ENCODE measurements around the gene CHI3L1. TPM values are rescaled to one million over a fixed set of nuclear protein-coding genes. Genes with fewer than 3 reads are reported as not detected.

Gene CHI3L1
- total RNA-seq, 2 donors from 2014 or later: not detected

DNA sequence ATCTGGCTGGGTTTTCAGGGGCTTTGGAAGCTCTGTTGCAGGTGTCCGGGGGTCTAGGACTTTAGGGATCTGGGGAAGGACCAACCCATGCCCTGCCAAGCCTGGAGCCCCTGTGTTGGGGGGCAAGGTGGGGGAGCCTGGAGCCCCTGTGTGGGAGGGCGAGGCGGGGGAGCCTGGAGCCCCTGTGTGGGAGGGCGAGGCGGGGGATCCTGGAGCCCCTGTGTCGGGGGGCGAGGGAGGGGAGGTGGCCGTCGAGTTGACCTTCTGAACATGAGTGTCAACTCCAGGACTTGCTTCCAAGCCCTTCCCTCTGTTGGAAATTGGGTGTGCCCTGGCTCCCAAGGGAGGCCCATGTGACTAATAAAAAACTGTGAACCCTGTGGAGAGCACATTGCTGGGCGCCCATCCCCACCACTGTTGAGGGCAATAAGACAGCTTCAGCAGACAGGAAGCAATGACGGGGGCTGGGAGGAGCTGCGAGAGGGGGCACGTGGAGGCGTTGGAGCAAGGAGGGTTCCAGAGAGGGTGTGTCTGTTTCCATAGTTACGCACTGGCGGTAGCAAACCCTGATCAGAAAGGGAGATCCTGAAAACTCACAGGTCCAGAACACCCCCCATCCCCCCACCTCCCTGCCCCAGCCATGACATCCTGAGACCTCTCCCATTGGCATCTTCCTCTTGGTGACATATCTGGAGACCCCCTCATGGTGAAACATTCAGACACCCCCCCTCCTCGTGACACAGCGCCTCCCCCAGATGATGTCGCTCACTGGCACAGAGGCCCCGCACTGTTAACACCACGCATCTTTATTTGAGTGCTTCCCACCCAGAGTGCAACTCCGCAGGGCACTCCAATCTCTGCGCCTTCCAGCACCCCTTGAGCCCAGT lies 19.2 kb downstream of the CHI3L1 start:
- no peak overlapping the region for H3K27ac Mint-ChIP-seq
- peaks cover 13% of the 10 kb centered on the region for H3K27me3 Mint-ChIP-seq (ENCODE audit: low read depth)
- H3K4me1 Mint-ChIP-seq (ENCODE audit: low read depth): no peaks in the 10 kb centered on the region
- no peak for DNase-seq
- no peaks in the 10 kb centered on the region for H3K9me3 Mint-ChIP-seq
- no peaks in the 10 kb centered on the region for H3K36me3 Mint-ChIP-seq (ENCODE audit: insufficient read depth in 2 of 2)
- H3K4me3 Mint-ChIP-seq: no peak overlapping the region
- no peak for ATAC-seq (replicated peaks in 1 of 2)

DNA sequence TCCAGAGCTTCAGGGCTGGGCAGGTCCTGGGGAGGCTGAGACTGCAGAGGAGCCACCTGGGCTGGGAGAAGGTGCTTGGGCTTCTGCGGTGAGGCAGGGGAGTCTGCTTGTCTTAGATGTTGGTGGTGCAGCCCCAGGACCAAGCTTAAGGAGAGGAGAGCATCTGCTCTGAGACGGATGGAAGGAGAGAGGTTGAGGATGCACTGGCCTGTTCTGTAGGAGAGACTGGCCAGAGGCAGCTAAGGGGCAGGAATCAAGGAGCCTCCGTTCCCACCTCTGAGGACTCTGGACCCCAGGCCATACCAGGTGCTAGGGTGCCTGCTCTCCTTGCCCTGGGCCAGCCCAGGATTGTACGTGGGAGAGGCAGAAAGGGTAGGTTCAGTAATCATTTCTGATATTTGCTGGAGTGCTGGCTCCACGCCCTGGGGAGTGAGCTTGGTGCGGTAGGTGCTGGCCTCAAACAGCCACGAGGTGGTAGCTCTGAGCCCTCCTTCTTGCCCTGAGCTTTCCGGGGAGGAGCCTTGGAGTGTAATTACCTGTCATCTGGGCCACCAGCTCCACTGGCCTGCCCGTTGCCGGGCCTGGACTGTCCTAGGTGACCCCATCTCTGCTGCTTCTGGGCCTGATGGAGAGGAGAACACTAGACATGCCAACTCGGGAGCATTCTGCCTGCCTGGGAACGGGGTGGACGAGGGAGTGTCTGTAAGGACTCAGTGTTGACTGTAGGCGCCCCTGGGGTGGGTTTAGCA lies 20.1 kb downstream of the CHI3L1 start:
- ATAC-seq (replicated peaks in 1 of 2): peak in 1 of 2 donors; percentile 24
- Mint-ChIP-seq H3K9me3 (no peaks in the 10 kb centered on the region), H3K4me1 (ENCODE audit: low read depth) (no peaks in the 10 kb centered on the region), H3K27me3 (ENCODE audit: low read depth) (peaks cover 13% of the 10 kb centered on the region), H3K27ac (no peak overlapping the region), H3K36me3 (ENCODE audit: insufficient read depth in 2 of 2) (no peaks in the 10 kb centered on the region), H3K4me3 (no peak overlapping the region)
- no peak for DNase-seq

DNA sequence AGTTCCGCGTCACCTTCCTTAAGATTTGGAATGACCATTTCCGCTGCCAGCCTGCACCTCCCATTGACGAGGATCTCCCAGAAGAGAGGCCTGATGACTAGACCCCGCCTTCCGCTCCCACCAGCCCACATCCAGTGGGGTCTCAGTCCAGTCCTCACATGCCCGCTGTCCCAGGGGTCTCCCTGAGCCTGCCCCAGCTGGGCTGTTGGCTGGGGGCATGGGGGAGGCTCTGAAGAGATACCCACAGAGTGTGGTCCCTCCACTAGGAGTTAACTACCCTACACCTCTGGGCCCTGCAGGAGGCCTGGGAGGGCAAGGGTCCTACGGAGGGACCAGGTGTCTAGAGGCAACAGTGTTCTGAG lies 20.7 kb downstream of the CHI3L1 start:
- DNase-seq: no peak
- H3K4me1 Mint-ChIP-seq (ENCODE audit: low read depth): no peaks in the 10 kb centered on the region
- no peaks in the 10 kb centered on the region for H3K9me3 Mint-ChIP-seq
- H3K27me3 Mint-ChIP-seq (ENCODE audit: low read depth): peaks cover 13% of the 10 kb centered on the region
- no peak overlapping the region for H3K27ac Mint-ChIP-seq
- H3K4me3 Mint-ChIP-seq: no peak overlapping the region
- H3K36me3 Mint-ChIP-seq (ENCODE audit: insufficient read depth in 2 of 2): no peaks in the 10 kb centered on the region
- no peak for ATAC-seq (replicated peaks in 1 of 2)

DNA sequence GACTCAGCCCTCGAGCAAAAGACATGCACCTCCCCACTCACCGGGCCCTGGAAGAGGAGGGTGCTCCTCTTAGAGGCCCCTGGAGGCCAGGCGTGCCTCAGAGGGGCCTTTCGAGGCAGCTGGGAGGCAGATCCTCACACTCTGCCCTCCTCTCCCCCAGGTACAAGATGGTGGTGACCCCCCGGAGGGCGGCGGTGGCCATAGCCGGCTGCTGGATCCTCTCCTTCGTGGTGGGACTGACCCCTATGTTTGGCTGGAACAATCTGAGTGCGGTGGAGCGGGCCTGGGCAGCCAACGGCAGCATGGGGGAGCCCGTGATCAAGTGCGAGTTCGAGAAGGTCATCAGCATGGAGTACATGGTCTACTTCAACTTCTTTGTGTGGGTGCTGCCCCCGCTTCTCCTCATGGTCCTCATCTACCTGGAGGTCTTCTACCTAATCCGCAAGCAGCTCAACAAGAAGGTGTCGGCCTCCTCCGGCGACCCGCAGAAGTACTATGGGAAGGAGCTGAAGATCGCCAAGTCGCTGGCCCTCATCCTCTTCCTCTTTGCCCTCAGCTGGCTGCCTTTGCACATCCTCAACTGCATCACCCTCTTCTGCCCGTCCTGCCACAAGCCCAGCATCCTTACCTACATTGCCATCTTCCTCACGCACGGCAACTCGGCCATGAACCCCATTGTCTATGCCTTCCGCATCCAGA lies 21.3 kb downstream of the CHI3L1 start:
- Mint-ChIP-seq H3K27me3 (ENCODE audit: low read depth) (peaks cover 13% of the 10 kb centered on the region), H3K9me3 (no peaks in the 10 kb centered on the region), H3K27ac (no peak overlapping the region), H3K4me3 (no peak overlapping the region), H3K4me1 (ENCODE audit: low read depth) (no peaks in the 10 kb centered on the region), H3K36me3 (ENCODE audit: insufficient read depth in 2 of 2) (no peaks in the 10 kb centered on the region)
- ATAC-seq (replicated peaks in 1 of 2): no peak
- DNase-seq: no peak

DNA sequence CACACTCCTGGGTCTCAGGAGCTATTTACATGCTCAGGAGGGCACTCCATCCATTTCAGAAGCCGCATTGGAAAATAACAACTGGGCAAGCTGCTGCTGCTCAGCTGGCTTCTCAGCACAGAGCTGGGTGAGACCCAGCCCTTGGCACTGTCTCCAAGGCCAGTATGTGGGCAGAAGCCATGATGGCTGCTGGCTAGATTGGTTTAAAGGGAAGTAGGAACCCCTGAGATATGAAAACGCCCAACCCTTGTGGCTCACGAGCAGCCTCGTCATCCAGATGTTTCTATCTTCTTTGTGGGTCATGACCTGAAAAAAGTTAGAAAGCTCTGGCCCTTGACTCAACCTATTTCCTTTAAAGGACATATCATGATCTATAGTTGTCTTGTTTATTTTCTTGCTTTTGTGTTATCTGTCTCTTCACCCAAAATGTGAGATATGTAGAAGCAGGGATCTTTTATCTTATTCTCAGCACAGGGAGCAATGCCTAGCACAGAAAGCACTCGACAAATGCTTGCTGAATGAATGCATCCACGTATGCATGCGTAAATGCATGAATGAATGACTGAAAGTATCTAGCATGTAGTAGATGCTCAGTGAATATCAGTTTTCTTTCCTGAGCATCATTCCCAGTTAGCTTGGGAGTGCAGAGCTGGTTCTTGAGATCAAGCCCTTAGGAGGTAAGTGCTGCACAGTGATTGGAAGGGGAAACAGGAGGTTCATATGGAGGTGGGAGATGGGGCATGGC lies 22.4 kb downstream of the CHI3L1 start:
- H3K4me3 Mint-ChIP-seq: no peak overlapping the region
- DNase-seq: no peak

DNA sequence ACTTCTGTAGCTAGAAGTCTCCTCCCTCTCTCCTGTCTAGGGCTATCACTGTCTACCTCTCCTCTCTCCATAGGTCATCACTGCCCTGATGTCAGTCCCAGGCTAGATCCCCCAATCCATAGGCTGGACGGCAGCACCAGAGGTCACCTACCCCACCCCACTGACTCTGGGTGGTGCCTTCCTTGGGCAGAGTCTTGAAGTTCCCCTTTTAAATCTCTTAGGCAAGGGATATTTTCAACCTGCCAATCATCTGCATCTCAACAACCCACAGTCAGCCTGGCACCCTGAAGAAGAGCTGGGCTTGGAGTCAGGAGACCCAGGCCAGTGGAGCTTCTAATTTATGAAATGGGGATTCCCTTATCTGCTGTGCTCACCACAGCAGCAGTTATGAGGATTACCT lies 24.1 kb downstream of the CHI3L1 start:
- DNase-seq (no peak), ATAC-seq (replicated peaks in 1 of 2) (no peak)
- no peak overlapping the region for H3K27ac Mint-ChIP-seq
- H3K36me3 Mint-ChIP-seq (ENCODE audit: insufficient read depth in 2 of 2): peaks cover 0 to 4% of the 10 kb centered on the region in 2 donors
- H3K4me3 Mint-ChIP-seq: no peak overlapping the region
- peaks cover 23% of the 10 kb centered on the region for H3K27me3 Mint-ChIP-seq (ENCODE audit: low read depth)
- peaks cover 5% of the 10 kb centered on the region in 2 donors for H3K9me3 Mint-ChIP-seq
- no peaks in the 10 kb centered on the region for H3K4me1 Mint-ChIP-seq (ENCODE audit: low read depth)

More for the DNA sequence above, 22.4 kb downstream of the CHI3L1 start:
- Mint-ChIP-seq H3K27me3 (ENCODE audit: low read depth) (peaks cover 13% of the 10 kb centered on the region), H3K27ac (no peak overlapping the region), H3K36me3 (ENCODE audit: insufficient read depth in 2 of 2) (no peaks in the 10 kb centered on the region), H3K9me3 (peaks cover 0 to 1% of the 10 kb centered on the region in 2 donors), H3K4me1 (ENCODE audit: low read depth) (no peaks in the 10 kb centered on the region)
- no peak for ATAC-seq (replicated peaks in 1 of 2)

DNA sequence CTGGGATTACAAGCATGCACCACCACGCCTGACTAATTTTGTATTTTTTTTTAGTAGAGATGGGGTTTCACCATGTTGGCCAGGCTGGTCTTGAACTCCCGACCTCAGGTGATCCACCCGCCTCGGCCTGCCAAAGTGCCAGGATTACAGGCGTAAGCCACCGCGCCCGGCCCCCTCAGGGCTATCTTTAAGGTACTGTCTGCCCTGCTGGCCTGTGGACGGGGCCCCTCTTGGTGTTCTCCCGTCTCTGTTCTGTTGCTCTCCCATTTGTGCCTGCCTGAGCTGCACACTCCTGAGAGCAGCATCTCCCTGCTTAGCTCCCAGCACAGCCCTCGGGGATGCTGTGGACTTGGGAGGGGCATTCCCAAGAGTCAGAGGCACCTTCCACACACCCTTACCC lies 24.8 kb downstream of the CHI3L1 start:
- H3K4me1 Mint-ChIP-seq (ENCODE audit: low read depth): no peaks in the 10 kb centered on the region
- no peak for ATAC-seq (replicated peaks in 1 of 2)
- no peak overlapping the region for H3K4me3 Mint-ChIP-seq

DNA sequence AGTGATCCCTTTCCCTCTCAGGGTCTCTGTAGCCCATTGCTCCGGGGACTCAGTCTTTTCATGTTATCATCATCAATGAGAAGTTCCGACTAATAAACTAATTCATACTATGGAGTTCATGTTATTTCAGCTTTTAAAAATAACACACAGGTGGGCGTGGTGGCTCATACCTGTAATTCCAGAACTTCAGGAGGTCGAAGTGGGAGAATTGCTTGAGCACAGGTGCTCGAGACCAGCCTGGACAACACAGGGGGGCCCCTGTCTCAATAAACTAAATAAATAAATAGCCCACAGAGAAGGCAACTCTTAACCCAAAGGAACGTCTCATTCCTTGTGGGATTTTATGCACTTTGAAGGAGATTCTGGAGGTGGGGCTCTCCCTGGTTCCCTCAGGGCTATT lies 25.3 kb downstream of the CHI3L1 start:
- Mint-ChIP-seq H3K27me3 (ENCODE audit: low read depth) (peaks cover 23% of the 10 kb centered on the region), H3K4me3 (no peak overlapping the region), H3K9me3 (peaks cover 5% of the 10 kb centered on the region in 2 donors), H3K27ac (no peak overlapping the region), H3K36me3 (ENCODE audit: insufficient read depth in 2 of 2) (peaks cover 0 to 4% of the 10 kb centered on the region in 2 donors), H3K4me1 (ENCODE audit: low read depth) (no peaks in the 10 kb centered on the region)
- DNase-seq (no peak), ATAC-seq (replicated peaks in 1 of 2) (no peak)

More for the DNA sequence above, 24.8 kb downstream of the CHI3L1 start:
- Mint-ChIP-seq H3K27ac (no peak overlapping the region), H3K36me3 (ENCODE audit: insufficient read depth in 2 of 2) (peaks cover 0 to 4% of the 10 kb centered on the region in 2 donors), H3K9me3 (peaks cover 5% of the 10 kb centered on the region in 2 donors), H3K27me3 (ENCODE audit: low read depth) (peaks cover 23% of the 10 kb centered on the region)
- no peak for DNase-seq

DNA sequence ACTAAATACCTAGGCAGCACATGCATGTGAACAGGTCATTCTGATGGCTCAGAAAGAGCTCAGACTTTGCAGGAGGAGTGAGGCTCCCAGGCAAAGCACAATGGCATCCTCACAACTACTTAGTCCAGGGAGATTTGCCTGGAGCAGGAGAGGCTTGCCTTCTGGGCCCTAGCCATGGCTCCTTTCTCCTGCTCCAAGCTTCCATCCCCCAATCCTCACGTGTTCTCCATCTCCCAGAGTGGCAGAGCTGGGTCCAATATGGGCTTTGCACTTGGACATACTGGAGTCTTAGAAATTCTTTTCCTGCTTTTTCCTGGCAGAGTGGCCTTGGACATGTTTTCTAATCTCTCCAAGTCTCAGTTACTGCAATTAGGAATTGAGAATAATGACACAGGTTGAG lies 26.7 kb downstream of the CHI3L1 start:
- Mint-ChIP-seq H3K36me3 (ENCODE audit: insufficient read depth in 2 of 2) (peaks cover 0 to 4% of the 10 kb centered on the region in 2 donors), H3K9me3 (peaks cover 5% of the 10 kb centered on the region in 2 donors), H3K4me1 (ENCODE audit: low read depth) (no peaks in the 10 kb centered on the region), H3K27ac (no peak overlapping the region), H3K27me3 (ENCODE audit: low read depth) (peaks cover 23% of the 10 kb centered on the region), H3K4me3 (no peak overlapping the region)
- ATAC-seq (replicated peaks in 1 of 2) (no peak), DNase-seq (no peak)

DNA sequence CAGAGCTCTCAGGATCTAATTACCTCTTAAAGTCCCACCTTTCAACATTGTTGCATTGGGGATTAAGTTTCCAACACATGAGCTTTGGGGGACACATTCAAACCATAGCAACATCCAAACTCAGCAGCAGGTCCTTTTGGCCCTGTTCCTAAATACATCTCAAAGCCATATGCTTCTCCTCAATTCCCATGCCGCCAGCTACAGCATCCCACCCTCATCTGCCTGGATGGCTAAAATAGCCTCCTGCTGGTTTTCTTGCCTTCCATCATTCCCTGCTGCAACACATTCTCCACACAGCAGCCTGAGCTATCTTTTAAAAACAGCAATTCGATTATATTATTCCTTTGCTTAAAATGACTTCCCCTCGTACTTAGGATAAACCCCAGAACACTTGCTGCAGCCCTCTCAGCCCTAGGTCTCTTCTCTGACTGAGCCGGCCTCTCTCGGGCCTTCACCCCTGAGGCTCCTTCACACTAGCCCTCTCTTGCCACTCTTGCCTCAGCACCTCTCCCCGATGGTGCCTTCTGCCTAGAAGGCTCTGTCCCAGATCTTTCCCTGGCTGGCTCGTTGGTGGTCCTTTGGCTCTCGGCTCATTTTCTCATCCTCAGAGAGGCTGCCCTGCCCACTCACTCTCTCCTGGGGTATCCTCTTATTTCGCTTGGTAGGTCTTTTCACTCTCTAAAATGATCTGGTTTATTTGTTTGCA lies 27.4 kb downstream of the CHI3L1 start:
- H3K9me3 Mint-ChIP-seq: peaks cover 5% of the 10 kb centered on the region in 2 donors

DNA sequence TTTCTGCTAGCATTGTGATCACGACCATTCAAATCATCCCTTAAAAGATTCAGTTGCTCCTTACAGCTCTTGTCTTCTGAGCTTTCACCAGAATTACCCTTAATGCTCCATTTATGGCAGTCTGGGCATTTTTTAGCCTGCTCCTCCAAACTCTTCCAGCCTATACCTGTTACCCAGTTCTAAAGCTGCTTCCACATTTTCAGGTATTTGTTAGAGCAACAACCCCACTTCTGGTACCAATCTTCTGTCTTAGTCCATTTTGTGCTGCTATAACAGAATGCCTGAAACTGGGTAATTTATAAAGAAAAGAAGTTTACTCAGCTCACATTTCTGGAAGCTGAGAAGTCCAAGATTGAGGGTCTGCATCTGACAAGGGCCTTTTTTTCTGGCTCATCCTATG lies 28.1 kb downstream of the CHI3L1 start:
- peaks cover 5% of the 10 kb centered on the region in 2 donors for H3K9me3 Mint-ChIP-seq

More for the DNA sequence above, 27.4 kb downstream of the CHI3L1 start:
- no peak for DNase-seq
- H3K36me3 Mint-ChIP-seq (ENCODE audit: insufficient read depth in 2 of 2): peaks cover 0 to 4% of the 10 kb centered on the region in 2 donors
- ATAC-seq (replicated peaks in 1 of 2): no peak
- no peak overlapping the region for H3K27ac Mint-ChIP-seq
- peaks cover 18% of the 10 kb centered on the region for H3K27me3 Mint-ChIP-seq (ENCODE audit: low read depth)
- H3K4me1 Mint-ChIP-seq (ENCODE audit: low read depth): no peaks in the 10 kb centered on the region
- no peak overlapping the region for H3K4me3 Mint-ChIP-seq

DNA sequence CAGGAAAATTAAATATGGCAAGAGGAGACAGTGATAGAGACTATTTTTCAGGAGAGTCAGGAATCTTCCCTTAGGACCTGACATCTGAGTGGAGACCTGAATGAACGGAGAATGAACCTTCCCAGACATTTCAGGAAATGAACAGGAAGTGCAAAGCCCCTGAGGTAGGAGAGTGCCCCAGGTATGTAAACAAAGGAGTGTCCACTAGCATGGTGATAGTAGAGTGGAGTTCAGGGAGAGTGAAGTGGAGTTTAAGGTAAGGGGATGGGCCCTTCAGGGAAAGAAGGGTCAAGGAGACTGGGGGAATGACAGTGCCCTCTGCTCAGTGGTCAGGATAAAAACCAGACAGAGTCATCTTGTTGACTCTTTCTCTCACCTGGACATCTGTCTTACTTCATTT lies 30.2 kb downstream of the CHI3L1 start:
- Mint-ChIP-seq H3K27ac (no peak overlapping the region), H3K27me3 (ENCODE audit: low read depth) (peaks cover 10% of the 10 kb centered on the region), H3K4me1 (ENCODE audit: low read depth) (no peaks in the 10 kb centered on the region), H3K4me3 (no peak overlapping the region), H3K9me3 (peaks cover 5% of the 10 kb centered on the region in 2 donors), H3K36me3 (ENCODE audit: insufficient read depth in 2 of 2) (peaks cover 0 to 4% of the 10 kb centered on the region in 2 donors)
- DNase-seq (no peak), ATAC-seq (replicated peaks in 1 of 2) (no peak)

More for the DNA sequence above, 28.1 kb downstream of the CHI3L1 start:
- no peaks in the 10 kb centered on the region for H3K4me1 Mint-ChIP-seq (ENCODE audit: low read depth)
- H3K36me3 Mint-ChIP-seq (ENCODE audit: insufficient read depth in 2 of 2): peaks cover 0 to 4% of the 10 kb centered on the region in 2 donors
- DNase-seq (no peak), ATAC-seq (replicated peaks in 1 of 2) (no peak)
- no peak overlapping the region for H3K4me3 Mint-ChIP-seq
- H3K27ac Mint-ChIP-seq: no peak overlapping the region
- H3K27me3 Mint-ChIP-seq (ENCODE audit: low read depth): peaks cover 17% of the 10 kb centered on the region
